ENCODE results near the gene UBE2E2.

- TF ChIP-seq PATZ1 (CRISPR knock-in tag; IDR thresholded peaks at IDR 0.05; ENCODE audit: borderline replicate concordance): no peak
- no peak for TF ChIP-seq ARNTL (CRISPR knock-in tag; IDR thresholded peaks at IDR 0.05; ENCODE audit: borderline replicate concordance, low read depth)
- TF ChIP-seq ZFP30 (CRISPR knock-in tag; IDR thresholded peaks at IDR 0.05): no peak
- TF ChIP-seq BACH2 (CRISPR knock-in tag; IDR thresholded peaks at IDR 0.05; ENCODE audit: borderline replicate concordance): no peak
- TF ChIP-seq TOX (CRISPR knock-in tag; IDR thresholded peaks at IDR 0.05; ENCODE audit: borderline replicate concordance): no peak
- no peak for TF ChIP-seq CREB5 (CRISPR knock-in tag; IDR thresholded peaks at IDR 0.05; ENCODE audit: low read depth)
- no peak for TF ChIP-seq CSRNP3 (CRISPR knock-in tag; IDR thresholded peaks at IDR 0.05)
- TF ChIP-seq RARB (CRISPR knock-in tag; IDR thresholded peaks at IDR 0.05): no peak
- TF ChIP-seq TCF4 (CRISPR knock-in tag; IDR thresholded peaks at IDR 0.05; ENCODE audit: borderline replicate concordance): no peak
- TF ChIP-seq ISL1 (CRISPR knock-in tag; IDR thresholded peaks at IDR 0.05): no peak
- TF ChIP-seq ZFP3 (CRISPR knock-in tag; IDR thresholded peaks at IDR 0.05): no peak
- no peak for TF ChIP-seq ZNF565 (CRISPR knock-in tag; conservative IDR thresholded peaks at IDR 0.05; ENCODE audit: low read depth)
These were observed 293.0 kb downstream of the UBE2E2 start for GRCh38 chr3:23496165-23496564.
